Fibroblast of mammary gland (primary cell): ENCODE results near the gene PMS1.
"Not testable (repeated sequence)": the region's sequence is repeated elsewhere in the genome, so short reads cannot be mapped to it uniquely, and the experiment has no call there.

Experiments used
- DNase-seq: peaks from one replicate; pipeline ENCODE4 v3.0.0-alpha.2; 2010; ENCODE audit warnings: low read depth
- H3K4me3 ChIP-seq: 2 replicates; pipeline ENCODE4 v1.5.1; 2011; ENCODE audit warnings: low read depth, mild to moderate bottlenecking, low read length, moderate library complexity; ENCODE audit not compliant: control insufficient read depth
- TF ChIP-seq, protein P1 (sequence below): conservative IDR thresholded peaks from 2 replicates; pipeline ENCODE4 v1.5.1; 2011; ENCODE audit warnings: low read depth, low read length, inconsistent platforms; ENCODE audit not compliant: control insufficient read depth, insufficient read depth

Gene PMS1

GRCh38 chr2:189829102-189829833 lies 45.0 kb downstream of the PMS1 start:
- DNase-seq = peak; percentile 69
- H3K4me3 ChIP-seq = no peak overlapping the region
- TF ChIP-seq, protein P1, sequence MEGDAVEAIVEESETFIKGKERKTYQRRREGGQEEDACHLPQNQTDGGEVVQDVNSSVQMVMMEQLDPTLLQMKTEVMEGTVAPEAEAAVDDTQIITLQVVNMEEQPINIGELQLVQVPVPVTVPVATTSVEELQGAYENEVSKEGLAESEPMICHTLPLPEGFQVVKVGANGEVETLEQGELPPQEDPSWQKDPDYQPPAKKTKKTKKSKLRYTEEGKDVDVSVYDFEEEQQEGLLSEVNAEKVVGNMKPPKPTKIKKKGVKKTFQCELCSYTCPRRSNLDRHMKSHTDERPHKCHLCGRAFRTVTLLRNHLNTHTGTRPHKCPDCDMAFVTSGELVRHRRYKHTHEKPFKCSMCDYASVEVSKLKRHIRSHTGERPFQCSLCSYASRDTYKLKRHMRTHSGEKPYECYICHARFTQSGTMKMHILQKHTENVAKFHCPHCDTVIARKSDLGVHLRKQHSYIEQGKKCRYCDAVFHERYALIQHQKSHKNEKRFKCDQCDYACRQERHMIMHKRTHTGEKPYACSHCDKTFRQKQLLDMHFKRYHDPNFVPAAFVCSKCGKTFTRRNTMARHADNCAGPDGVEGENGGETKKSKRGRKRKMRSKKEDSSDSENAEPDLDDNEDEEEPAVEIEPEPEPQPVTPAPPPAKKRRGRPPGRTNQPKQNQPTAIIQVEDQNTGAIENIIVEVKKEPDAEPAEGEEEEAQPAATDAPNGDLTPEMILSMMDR = no peak

DNA sequence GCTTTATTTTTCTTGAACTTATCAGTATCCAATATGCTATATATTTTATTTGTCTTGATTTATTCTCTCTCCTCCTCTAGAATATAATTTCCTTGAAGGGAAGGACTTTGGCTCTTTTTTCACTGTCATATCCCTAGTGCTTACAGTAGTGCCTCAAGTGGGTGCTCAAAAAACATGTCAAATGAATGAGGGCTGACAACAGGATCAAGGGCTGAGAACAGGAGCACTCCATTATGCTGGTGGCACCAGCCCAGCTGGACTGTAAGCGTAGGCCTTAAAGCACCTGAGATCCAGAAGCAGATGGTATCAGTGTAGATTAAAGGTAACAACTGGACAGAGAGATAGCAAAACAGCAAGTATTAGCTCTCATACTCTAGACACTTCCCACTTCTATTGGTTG lies 46.3 kb downstream of the PMS1 start:
- TF ChIP-seq, protein P1 = no peak
- no peak overlapping the region for H3K4me3 ChIP-seq
- DNase-seq = no peak

DNA sequence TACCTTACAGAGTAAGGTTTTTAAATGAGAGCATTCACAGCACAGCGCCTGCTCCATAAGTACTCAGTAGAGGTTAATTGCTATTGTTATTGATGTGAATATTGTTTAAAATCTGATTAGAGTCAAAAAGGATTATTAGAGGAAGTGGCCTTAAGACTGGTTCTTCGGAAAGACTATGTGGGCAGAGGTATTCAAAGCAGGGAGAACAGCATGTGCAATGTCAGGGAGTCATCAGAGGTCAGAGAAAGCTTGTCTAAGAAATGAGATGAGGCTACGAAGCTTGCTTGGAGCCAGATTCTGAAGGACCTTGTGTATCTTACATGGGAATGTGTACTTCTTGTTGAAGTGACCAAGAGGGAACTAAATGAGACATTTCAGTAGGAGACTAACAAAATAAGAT lies 49.8 kb downstream of the PMS1 start:
- TF ChIP-seq, protein P1 = no peak
- H3K4me3 ChIP-seq = no peak overlapping the region
- no peak for DNase-seq

DNA sequence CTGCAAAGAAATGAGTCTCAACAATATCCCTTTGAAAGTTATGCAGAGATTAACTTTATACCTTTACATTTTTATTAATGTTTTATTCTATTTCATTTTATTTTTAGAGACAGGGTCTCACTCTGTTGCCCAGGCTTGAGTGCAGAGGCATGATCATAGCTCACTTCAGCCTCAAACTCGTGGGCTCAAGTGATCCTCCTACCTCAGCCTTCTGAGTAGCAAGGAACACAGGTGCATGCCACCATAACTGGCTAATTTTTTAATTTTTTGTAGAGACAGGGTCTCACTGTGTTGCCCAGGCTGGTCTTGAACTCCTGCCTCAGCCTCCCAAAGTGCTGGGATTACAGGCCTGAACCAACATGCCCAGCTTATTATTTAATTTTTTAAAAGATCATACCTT lies 50.4 kb downstream of the PMS1 start:
- DNase-seq, H3K4me3 ChIP-seq: not testable (repeated sequence)

- DNase-seq = no peak
- TF ChIP-seq, protein P1 = no peak
- H3K4me3 ChIP-seq = no peak overlapping the region
These were observed 51.8 kb downstream of the PMS1 start for GRCh38 chr2:189835855-189836558.

DNA sequence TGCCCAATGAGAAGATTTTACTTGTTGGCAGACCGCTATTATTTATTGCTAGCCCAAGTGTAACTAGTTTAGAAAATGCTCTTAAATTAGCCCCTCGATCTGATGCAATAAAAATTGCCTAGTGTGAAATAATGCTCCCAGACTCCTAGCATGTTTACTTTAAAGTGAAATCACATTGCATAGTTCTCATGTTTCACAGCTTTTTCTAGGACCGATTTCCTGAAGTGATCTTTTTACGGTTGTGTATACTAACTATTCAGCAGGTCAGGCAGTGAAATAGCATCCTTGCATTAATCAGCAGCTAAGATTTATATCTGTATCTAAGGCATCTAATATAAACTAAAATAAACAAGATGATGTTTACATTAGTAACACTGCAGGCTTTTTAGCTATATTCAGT lies 52.4 kb downstream of the PMS1 start:
- no peak overlapping the region for H3K4me3 ChIP-seq
- peak; percentile 60 for DNase-seq
- TF ChIP-seq, protein P1 = no peak

DNA sequence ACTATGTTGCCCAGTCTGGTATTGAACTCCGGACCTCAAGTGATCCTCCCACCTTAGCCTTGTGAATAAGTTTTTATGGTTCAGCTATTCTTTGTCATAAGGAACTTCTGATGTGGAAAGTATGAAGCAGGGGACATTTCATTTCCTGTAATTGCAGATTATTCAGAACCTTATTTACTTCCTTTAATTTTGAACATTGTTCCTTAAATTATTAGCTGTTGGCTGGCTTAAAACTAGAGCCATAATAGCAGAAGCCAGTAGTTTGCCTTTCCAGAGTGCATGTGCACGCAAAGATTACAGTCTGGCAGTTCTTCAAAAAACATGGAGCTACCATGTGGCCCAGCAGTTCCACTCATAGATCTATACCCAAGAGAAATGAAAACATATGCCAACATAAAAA lies 53.1 kb downstream of the PMS1 start:
- TF ChIP-seq, protein P1 = no peak
- DNase-seq = no peak
- H3K4me3 ChIP-seq = no peak overlapping the region
